ENCODE measurements around the gene DDX31.
"Not testable (repeated sequence)": the region's sequence is repeated elsewhere in the genome, so short reads cannot be mapped to it uniquely, and the experiment has no call there.

The DDX31 gene
- 22.8 to 30.9 reads per million in 2 donors for total RNA-seq

GRCh38 chr9:132669698-132670456, at the start of gene DDX31:
Gene DDX31, minus strand, starts transcription at chr9:132669983. Its CDS starts 49 bp downstream, at chr9:132669934.
- peak; percentile 79 for DNase-seq

- DNase-seq: not testable (repeated sequence)
These were observed 48.7 kb upstream of the DDX31 start for GRCh38 chr9:132718381-132718928.

GRCh38 chr9:132717326-132717945, 47.7 kb upstream of the DDX31 start:
- DNase-seq: no peak

- no peak for DNase-seq
These were observed 46.2 kb upstream of the DDX31 start for GRCh38 chr9:132716007-132716406.

GRCh38 chr9:132712753-132713152, 43.0 kb upstream of the DDX31 start:
- DNase-seq: no peak

- no peak for DNase-seq
These were observed 42.1 kb upstream of the DDX31 start for GRCh38 chr9:132711846-132712245.

- DNase-seq: not testable (repeated sequence)
These were observed 41.4 kb upstream of the DDX31 start for GRCh38 chr9:132711152-132711551.

GRCh38 chr9:132710333-132710732, 40.5 kb upstream of the DDX31 start:
- DNase-seq: no peak

GRCh38 chr9:132708769-132709430, 39.1 kb upstream of the DDX31 start:
- DNase-seq: no peak

- DNase-seq: no peak
These were observed 38.5 kb upstream of the DDX31 start for GRCh38 chr9:132708239-132708638.

- DNase-seq: no peak
These were observed 33.6 kb upstream of the DDX31 start for GRCh38 chr9:132703336-132703735.

- no peak for DNase-seq
These were observed 32.5 kb upstream of the DDX31 start for GRCh38 chr9:132702254-132702653.

- no peak for DNase-seq
These were observed 30.2 kb upstream of the DDX31 start for GRCh38 chr9:132699956-132700355.

- DNase-seq: no peak
These were observed 29.2 kb upstream of the DDX31 start for GRCh38 chr9:132698989-132699388.

- DNase-seq: no peak
These were observed 27.4 kb upstream of the DDX31 start for GRCh38 chr9:132697230-132697629.

GRCh38 chr9:132694144-132694543, 24.4 kb upstream of the DDX31 start:
- no peak for DNase-seq

GRCh38 chr9:132690696-132691095, 20.9 kb upstream of the DDX31 start:
- DNase-seq: no peak

GRCh38 chr9:132683873-132684272, 14.1 kb upstream of the DDX31 start:
- no peak for DNase-seq

GRCh38 chr9:132681561-132681960, 11.8 kb upstream of the DDX31 start:
- no peak for DNase-seq

- no peak for DNase-seq
These were observed 10.3 kb upstream of the DDX31 start for GRCh38 chr9:132679946-132680625.

GRCh38 chr9:132677976-132678375, 8.2 kb upstream of the DDX31 start:
- DNase-seq: no peak

GRCh38 chr9:132674485-132674884, 4.7 kb upstream of the DDX31 start:
- DNase-seq: no peak

- no peak for DNase-seq
These were observed 3.6 kb upstream of the DDX31 start for GRCh38 chr9:132673355-132673754.
